Measurements from ENCODE around the gene NECAB3.

NECAB3 gene

GRCh38 chr20:33663161-33664084 lies 10.8 kb downstream of the NECAB3 start:
- DNase-seq: peak; percentile 94

GRCh38 chr20:33662172-33662571 lies 12.1 kb downstream of the NECAB3 start, which contains the start of gene C20orf144:
Gene C20orf144 (plus strand): TSS chr20:33662327. CDS start chr20:33662346, 19 bp downstream.
- DNase-seq: peak; percentile 17

GRCh38 chr20:33660685-33661058 lies 13.6 kb downstream of the NECAB3 start:
- no peak for DNase-seq

GRCh38 chr20:33660035-33660684 lies 14.1 kb downstream of the NECAB3 start:
- no peak for DNase-seq

- DNase-seq: peak; percentile 7
Observed at GRCh38 chr20:33659341-33660034, 14.7 kb downstream of the NECAB3 start.

- no peak for DNase-seq
Observed at GRCh38 chr20:33658929-33659328, 15.3 kb downstream of the NECAB3 start.

GRCh38 chr20:33658510-33658909 lies 15.7 kb downstream of the NECAB3 start:
- DNase-seq: peak; percentile 17

GRCh38 chr20:33657704-33658095 lies 16.5 kb downstream of the NECAB3 start:
- peak; percentile 11 for DNase-seq

GRCh38 chr20:33656783-33657703 lies 17.2 kb downstream of the NECAB3 start:
- DNase-seq: peak; percentile 15

GRCh38 chr20:33656010-33656782 lies 18.0 kb downstream of the NECAB3 start:
- DNase-seq: peak; percentile 26

GRCh38 chr20:33655164-33655563 lies 19.1 kb downstream of the NECAB3 start:
- DNase-seq: no peak

GRCh38 chr20:33654680-33655161 lies 19.5 kb downstream of the NECAB3 start:
- peak; percentile 11 for DNase-seq

- DNase-seq: no peak
Observed at GRCh38 chr20:33653900-33654596, 20.2 kb downstream of the NECAB3 start.

- DNase-seq: peak; percentile 84
Observed at GRCh38 chr20:33653218-33653899, 20.9 kb downstream of the NECAB3 start.

GRCh38 chr20:33651562-33652048 lies 22.6 kb downstream of the NECAB3 start:
- no peak for DNase-seq

GRCh38 chr20:33650753-33651561 lies 23.3 kb downstream of the NECAB3 start:
- peak; percentile 14 for DNase-seq

GRCh38 chr20:33650111-33650752 lies 24.0 kb downstream of the NECAB3 start:
- DNase-seq: no peak

GRCh38 chr20:33649201-33649681 lies 25.0 kb downstream of the NECAB3 start:
- no peak for DNase-seq

All from 8988T (cell line).